Naive thymus-derived CD4-positive, alpha-beta T cell (primary cell): ENCODE results near the gene SIRT2. TPM values are rescaled to one million over a fixed set of nuclear protein-coding genes. Genes with fewer than 3 reads are reported as not detected.

Experiments used
- ATAC-seq: fragments of 150-1000 bp; cut with Tn5 transposase; 2 replicates; pipeline ENCODE4 v1.10.0; 2021; ENCODE audit warnings: mild to moderate bottlenecking, moderate library complexity
- CTCF ChIA-PET: fragments of 350-600 bp; sonication (Branson Sonifier 250); formaldehyde crosslinking; loops from one replicate; lab custom pipeline; 2021; ENCODE audit warnings: antibody characterized with exemption; lab: Charles Lee
- POLR2A ChIA-PET: fragments of 350-600 bp; sonication (Branson Sonifier 250); formaldehyde crosslinking; loops from one replicate; lab custom pipeline; 2021; ENCODE audit warnings: antibody characterized with exemption, inconsistent platforms; lab: Charles Lee
- DNase-seq, 9 donors: peaks; one replicate each; pipeline versions ENCODE4 v3.0.0 to v3.0.0-alpha.2; 2020 to 2022; ENCODE audit warnings: mixed read lengths in 1 of 9
- H3K27ac ChIP-seq: one replicate; pipeline ENCODE4 v1.7.0; 2013; ENCODE audit warnings: mild to moderate bottlenecking, low read depth, low read length, moderate library complexity
- H3K27me3 ChIP-seq, 2 donors: one replicate each; pipeline ENCODE4 v1.7.0; 2013; ENCODE audit warnings: low read length in 2 of 2, mild to moderate bottlenecking in 2 of 2, moderate library complexity in 2 of 2; ENCODE audit not compliant: control insufficient read depth in 2 of 2, insufficient read depth in 2 of 2
- H3K36me3 ChIP-seq, 3 experiments: 1 replicate in 2 of 3; 2 replicates in 1 of 3; pipeline ENCODE4 v1.7.0; 2013; ENCODE audit warnings: low read length in 3 of 3, mild to moderate bottlenecking in 3 of 3, moderate library complexity in 1 of 3; ENCODE audit not compliant: insufficient read depth in 3 of 3, control insufficient read depth in 2 of 3
- H3K4me1 ChIP-seq, 2 donors: one replicate each; pipeline ENCODE4 v1.7.0; 2013; ENCODE audit warnings: low read length in 2 of 2, mild to moderate bottlenecking in 2 of 2, moderate library complexity in 1 of 2; ENCODE audit not compliant: control insufficient read depth in 2 of 2, insufficient read depth in 2 of 2
- H3K4me3 ChIP-seq: 2 replicates; pipeline ENCODE4 v1.7.0; 2013; ENCODE audit warnings: mild to moderate bottlenecking, low read length
- H3K9me3 ChIP-seq, 3 experiments: 1 replicate in 2 of 3; 2 replicates in 1 of 3; pipeline ENCODE4 v1.7.0; 2013; ENCODE audit warnings: low read length in 3 of 3; ENCODE audit not compliant: control insufficient read depth in 2 of 3
- H3K27ac Mint-ChIP-seq, 9 donors: one replicate each; pipeline ENCODE4 v1.8.0; 2020 to 2022; ENCODE audit warnings: mixed read lengths in 9 of 9, mild to moderate bottlenecking in 8 of 9, moderate library complexity in 5 of 9, inconsistent platforms in 2 of 9
- H3K27me3 Mint-ChIP-seq, 5 donors: one replicate each; pipeline ENCODE4 v1.8.0; 2021 to 2022; ENCODE audit warnings: mixed read lengths in 5 of 5, mild to moderate bottlenecking in 1 of 5
- H3K36me3 Mint-ChIP-seq, 5 donors: one replicate each; pipeline ENCODE4 v1.8.0; 2020 to 2022; ENCODE audit warnings: mixed read lengths in 5 of 5, mild to moderate bottlenecking in 3 of 5, inconsistent platforms in 1 of 5
- H3K4me1 Mint-ChIP-seq, 7 donors: one replicate each; pipeline ENCODE4 v1.8.0; 2020 to 2022; ENCODE audit warnings: mixed read lengths in 7 of 7, mild to moderate bottlenecking in 3 of 7, inconsistent platforms in 1 of 7
- H3K4me3 Mint-ChIP-seq, 10 donors: one replicate each; pipeline ENCODE4 v1.8.0; 2020 to 2022; ENCODE audit warnings: mild to moderate bottlenecking in 10 of 10, mixed read lengths in 10 of 10, moderate library complexity in 6 of 10, inconsistent platforms in 2 of 10
- H3K9me3 Mint-ChIP-seq, 11 donors: one replicate each; pipeline ENCODE4 v1.8.0; 2020 to 2022; ENCODE audit warnings: mixed read lengths in 11 of 11, mild to moderate bottlenecking in 4 of 11, inconsistent platforms in 1 of 11, moderate library complexity in 1 of 11
- intact Hi-C, 2 donors: fragments of 100-400 bp; cut with micrococcal nuclease; formaldehyde crosslinking; loops; one replicate each; pipeline ENCODE4 v1.15.1; 2023
- polyA plus RNA-seq, 2 donors: library from polyadenylated mRNA; unstranded; fragments of 300-500 nt; fragmentation: Illumina TruSeq; gene quantifications; one replicate each; pipeline ENCODE4 v1.2.3, GENCODE V29; 2021
- total RNA-seq, 6 experiments: library from RNA in 5 of 6; stranded (reverse) in 5 of 6; gene quantifications; 1 replicate in 5 of 6; 2 replicates in 1 of 6; pipeline ENCODE4 v1.2.3 and lab custom pipeline; 2021 to 2026

SIRT2 gene
- total and polyA plus RNA-seq, 7 experiments from 2014 or later = 30.7 to 78.5 (median 47.5) TPM

- Histone ChIP-seq H3K4me1 (peaks cover 58 to 78% of the 10 kb centered on the region in 2 donors), H3K4me3 (no peak overlapping the region), H3K36me3 (peaks cover 58 to 88% (median 69%) of the 10 kb centered on the region in 3 experiments), H3K9me3 (no peaks in the 10 kb centered on the region), H3K27me3 (no peaks in the 10 kb centered on the region), H3K27ac (peak overlapping the region; percentile 67)
- peak overlapping the region; percentile 73 to 96 (median 90) for H3K27ac Mint-ChIP-seq
- no peaks in the 10 kb centered on the region for H3K27me3 Mint-ChIP-seq
- DNase-seq (no peak), ATAC-seq (no peak)
- H3K36me3 Mint-ChIP-seq = peaks cover 12 to 67% (median 62%) of the 10 kb centered on the region in 5 donors
- peaks cover 0 to 18% (median 0%) of the 10 kb centered on the region in 11 donors for H3K9me3 Mint-ChIP-seq
- POLR2A ChIA-PET = interaction anchor here (0.8 to 11.2 kb wide), 4 partner anchors 9 to 27 kb away, joined by 4 to 317 read pairs (median 10); partner anchors contain the start of genes ECH1 and RINL
- peak overlapping the region; percentile 37 to 91 (median 67) for H3K4me3 Mint-ChIP-seq
- intact Hi-C loops = no loop called here
- CTCF ChIA-PET = interaction anchor here (0.6 kb wide), 1 partner anchor 25 kb away, joined by 3 read pairs; no protein-coding TSS in a partner anchor
- H3K4me1 Mint-ChIP-seq = peaks cover 57 to 92% (median 83%) of the 10 kb centered on the region in 7 donors
These were observed 55.2 kb downstream of the SIRT2 start for GRCh38 chr19:38844093-38844686.

GRCh38 chr19:38843175-38843758 lies 56.2 kb downstream of the SIRT2 start:
- H3K27me3 Mint-ChIP-seq = no peaks in the 10 kb centered on the region
- H3K4me3 ChIP-seq = peak overlapping the region; percentile 5
- no peaks in the 10 kb centered on the region for H3K27me3 ChIP-seq
- CTCF ChIA-PET = no interaction called here
- H3K27ac Mint-ChIP-seq = peak overlapping the region in 8 of 9 donors; percentile 89 to 99 (median 93)
- DNase-seq (no peak), ATAC-seq (no peak)
- H3K4me3 Mint-ChIP-seq = peak overlapping the region; percentile 25 to 93 (median 78)
- H3K9me3 ChIP-seq = no peaks in the 10 kb centered on the region
- peaks cover 52 to 72% of the 10 kb centered on the region in 2 donors for H3K4me1 ChIP-seq
- H3K27ac ChIP-seq = peak overlapping the region; percentile 67
- POLR2A ChIA-PET = interaction anchor here (0.6 to 11.2 kb wide), 4 partner anchors 9 to 202 kb away, joined by 3 to 317 read pairs (median 22); partner anchors contain the start of genes ECH1 and RINL
- peaks cover 8 to 67% (median 60%) of the 10 kb centered on the region in 5 donors for H3K36me3 Mint-ChIP-seq
- peaks cover 53 to 90% (median 79%) of the 10 kb centered on the region in 7 donors for H3K4me1 Mint-ChIP-seq
- intact Hi-C loops = loop anchor here in 1 of 2 donors (2.0 kb wide), 1 partner anchor 74 kb away; no protein-coding TSS in a partner anchor
- peaks cover 68 to 94% (median 78%) of the 10 kb centered on the region in 3 experiments for H3K36me3 ChIP-seq
- peaks cover 0 to 14% (median 0%) of the 10 kb centered on the region in 11 donors for H3K9me3 Mint-ChIP-seq

GRCh38 chr19:38842439-38843174 lies 56.8 kb downstream of the SIRT2 start:
- Mint-ChIP-seq H3K36me3 (peaks cover 8 to 63% (median 55%) of the 10 kb centered on the region in 5 donors), H3K27ac (peak overlapping the region; percentile 89 to 99 (median 92)), H3K4me3 (peak overlapping the region; percentile 67 to 93 (median 83)), H3K4me1 (peaks cover 50 to 83% (median 73%) of the 10 kb centered on the region in 7 donors), H3K9me3 (peaks cover 0 to 14% (median 0%) of the 10 kb centered on the region in 11 donors), H3K27me3 (no peaks in the 10 kb centered on the region)
- peak; percentile 80 for ATAC-seq
- no peaks in the 10 kb centered on the region for H3K27me3 ChIP-seq
- H3K4me3 ChIP-seq = peak overlapping the region; percentile 24
- DNase-seq = peak in 6 of 9 donors; percentile 57 to 80 (median 76)
- intact Hi-C loops = loop anchor here (1.0 to 2.0 kb wide), 4 partner anchors 8 to 74 kb away; partner anchors contain the start of gene ECH1 (in 1 of the 2)
- ChIA-PET POLR2A (interaction anchor here (0.6 to 2.8 kb wide), 16 partner anchors 9 to 562 kb away, joined by 3 to 33 read pairs (median 4); partner anchors contain the start of gene ECH1), CTCF (interaction anchor here (1.0 to 1.6 kb wide), 8 partner anchors 8 to 69 kb away, joined by 3 to 15 read pairs (median 7); partner anchors contain the start of genes ECH1 and RINL)
- H3K27ac ChIP-seq = peak overlapping the region; percentile 67
- H3K4me1 ChIP-seq = peaks cover 45 to 66% of the 10 kb centered on the region in 2 donors
- H3K36me3 ChIP-seq = peaks cover 74 to 94% (median 85%) of the 10 kb centered on the region in 3 experiments
- H3K9me3 ChIP-seq = no peaks in the 10 kb centered on the region

GRCh38 chr19:38841787-38842438 lies 57.5 kb downstream of the SIRT2 start:
- peak overlapping the region; percentile 89 to 99 (median 92) for H3K27ac Mint-ChIP-seq
- peaks cover 8 to 66% (median 57%) of the 10 kb centered on the region in 5 donors for H3K36me3 Mint-ChIP-seq
- H3K27me3 Mint-ChIP-seq = no peaks in the 10 kb centered on the region

GRCh38 chr19:38841180-38841766 lies 58.1 kb downstream of the SIRT2 start:
- Histone ChIP-seq H3K27me3 (no peaks in the 10 kb centered on the region), H3K4me1 (peaks cover 37 to 54% of the 10 kb centered on the region in 2 donors), H3K9me3 (no peaks in the 10 kb centered on the region), H3K36me3 (peaks cover 78 to 93% (median 88%) of the 10 kb centered on the region in 3 experiments), H3K4me3 (peak overlapping the region; percentile 25), H3K27ac (peak overlapping the region; percentile 67)
- Mint-ChIP-seq H3K4me3 (peak overlapping the region; percentile 67 to 93 (median 83)), H3K36me3 (peaks cover 8 to 68% (median 60%) of the 10 kb centered on the region in 5 donors), H3K9me3 (peaks cover 0 to 17% (median 0%) of the 10 kb centered on the region in 11 donors), H3K27me3 (no peaks in the 10 kb centered on the region), H3K4me1 (peaks cover 48 to 72% (median 65%) of the 10 kb centered on the region in 7 donors), H3K27ac (peak overlapping the region; percentile 84 to 99 (median 92))
- ATAC-seq (no peak), DNase-seq (no peak)
- intact Hi-C loops = no loop called here
- ChIA-PET CTCF (interaction anchor here (0.6 to 1.6 kb wide), 5 partner anchors 9 to 72 kb away, joined by 3 to 15 read pairs (median 3); partner anchors contain the start of gene ECH1), POLR2A (interaction anchor here (0.9 to 2.8 kb wide), 10 partner anchors 8 to 222 kb away, joined by 3 to 33 read pairs (median 5); partner anchors contain the start of genes ECH1, EIF3K, HNRNPL and NFKBIB)

More at GRCh38 chr19:38841787-38842438, 57.5 kb downstream of the SIRT2 start:
- H3K27me3 ChIP-seq = no peaks in the 10 kb centered on the region
- peaks cover 38 to 59% of the 10 kb centered on the region in 2 donors for H3K4me1 ChIP-seq
- peak overlapping the region; percentile 25 for H3K4me3 ChIP-seq
- H3K4me3 Mint-ChIP-seq = peak overlapping the region; percentile 67 to 93 (median 83)
- H3K9me3 Mint-ChIP-seq = peaks cover 0 to 16% (median 0%) of the 10 kb centered on the region in 11 donors
- ChIA-PET CTCF (interaction anchor here (1.0 to 1.6 kb wide), 8 partner anchors 9 to 68 kb away, joined by 3 to 15 read pairs (median 7); partner anchors contain the start of genes ECH1 and RINL), POLR2A (interaction anchor here (0.6 to 2.8 kb wide), 13 partner anchors 8 to 191 kb away, joined by 3 to 33 read pairs (median 4); partner anchors contain the start of gene ECH1)
- DNase-seq = peak in 7 of 9 donors; percentile 68 to 80 (median 75)
- no peaks in the 10 kb centered on the region for H3K9me3 ChIP-seq
- H3K36me3 ChIP-seq = peaks cover 76 to 94% (median 86%) of the 10 kb centered on the region in 3 experiments
- H3K4me1 Mint-ChIP-seq = peaks cover 49 to 76% (median 67%) of the 10 kb centered on the region in 7 donors
- peak; percentile 70 for ATAC-seq
- intact Hi-C loops = loop anchor here (1.0 to 2.0 kb wide), 4 partner anchors 8 to 73 kb away; partner anchors contain the start of gene ECH1 (in 1 of the 2)
- peak overlapping the region; percentile 67 for H3K27ac ChIP-seq
